WTC11 (cell line): ENCODE data around the gene MED15. TPM values are rescaled to one million over a fixed set of nuclear protein-coding genes. Genes with fewer than 3 reads are reported as not detected.

ENCODE experiments used
- ATAC-seq: fragments of 200-7000 bp; cut with Tn5 transposase; 2 replicates; pipeline ENCODE4 v1.10.0; 2021; ENCODE audit warnings: mild to moderate bottlenecking, moderate library complexity
- CTCF ChIA-PET: fragments of 300-600 bp; sonication (Branson Sonifier 250); formaldehyde crosslinking; loops from one replicate; lab custom pipeline; 2021; ENCODE audit warnings: antibody characterized with exemption; lab: Charles Lee
- POLR2A ChIA-PET: fragments of 350-600 bp; sonication (Branson Sonifier 250); formaldehyde crosslinking; loops from one replicate; lab custom pipeline; 2021; ENCODE audit warnings: antibody characterized with exemption; lab: Charles Lee
- DNase-seq: peaks from one replicate; pipeline ENCODE4 v3.0.0; 2021; ENCODE audit warnings: low spot score
- H3K27ac Mint-ChIP-seq: 2 replicates; pipeline ENCODE4 v1.8.0; 2021; ENCODE audit warnings: mixed read lengths
- H3K27me3 Mint-ChIP-seq: 2 replicates; pipeline ENCODE4 v1.8.0; 2021; ENCODE audit warnings: low read depth, mild to moderate bottlenecking, moderate library complexity, mixed read lengths
- H3K36me3 Mint-ChIP-seq: 2 replicates; pipeline ENCODE4 v1.8.0; 2021; ENCODE audit warnings: mixed read lengths
- H3K4me1 Mint-ChIP-seq: 2 replicates; pipeline ENCODE4 v1.8.0; 2022; ENCODE audit warnings: mixed read lengths
- H3K4me3 Mint-ChIP-seq: 2 replicates; pipeline ENCODE4 v1.8.0; 2021; ENCODE audit warnings: mild to moderate bottlenecking, moderate library complexity, mixed read lengths
- H3K9me3 Mint-ChIP-seq: 2 replicates; pipeline ENCODE4 v1.8.0; 2021; ENCODE audit warnings: mixed read lengths
- CREM ChIP-seq: sonication (generic); formaldehyde crosslinking; IDR thresholded peaks from 2 replicates; pipeline ENCODE4 v1.8.1; 2022; ENCODE audit warnings: mild to moderate bottlenecking, missing genetic modification reagents, moderate library complexity
- FOXJ3 ChIP-seq: sonication (generic); formaldehyde crosslinking; IDR thresholded peaks from 2 replicates; pipeline ENCODE4 v1.9.0; 2021; ENCODE audit warnings: missing genetic modification reagents, mild to moderate bottlenecking, borderline replicate concordance
- GABPB1 ChIP-seq: sonication (generic); formaldehyde crosslinking; IDR thresholded peaks from 2 replicates; pipeline ENCODE4 v1.8.1; 2023; ENCODE audit warnings: mild to moderate bottlenecking, missing genetic modification reagents
- GRHL2 ChIP-seq: fragments of 250-450 bp; sonication (Bioruptor Pico); IDR thresholded peaks from 2 replicates; pipeline ENCODE4 v1.8.0; 2022; ENCODE audit warnings: mild to moderate bottlenecking, moderate library complexity; ENCODE audit not compliant: insufficient replicate concordance, severe bottlenecking
- KAT7 ChIP-seq: sonication (generic); formaldehyde crosslinking; IDR thresholded peaks from 2 replicates; pipeline ENCODE4 v1.8.1; 2023; ENCODE audit warnings: missing genetic modification reagents, mild to moderate bottlenecking, borderline replicate concordance
- MYBL2 ChIP-seq: sonication (generic); formaldehyde crosslinking; IDR thresholded peaks from 2 replicates; pipeline ENCODE4 v1.8.1; 2023; ENCODE audit warnings: mild to moderate bottlenecking, moderate library complexity, missing genetic modification reagents
- NFATC4 ChIP-seq: fragments of 250-450 bp; sonication (Bioruptor Pico); IDR thresholded peaks from 2 replicates; pipeline ENCODE4 v1.9.0; 2021; ENCODE audit warnings: mild to moderate bottlenecking
- TEAD4 ChIP-seq: sonication (generic); formaldehyde crosslinking; IDR thresholded peaks from 2 replicates; pipeline ENCODE4 v1.8.0; 2022; ENCODE audit warnings: mild to moderate bottlenecking, missing genetic modification reagents
- ZNF396 ChIP-seq: fragments of 250-450 bp; sonication (Bioruptor Pico); IDR thresholded peaks from 2 replicates; pipeline ENCODE4 v1.8.0; 2021; ENCODE audit warnings: mild to moderate bottlenecking, moderate library complexity, borderline replicate concordance
- total RNA-seq: library from RNA; stranded (reverse); gene quantifications from 3 replicates; pipeline ENCODE4 v1.2.3, GENCODE V29; 2021
- TF ChIP-seq, protein P1 (sequence below): fragments of 250-450 bp; sonication (Bioruptor Pico); IDR thresholded peaks from 2 replicates; pipeline ENCODE4 v1.9.0; 2021; ENCODE audit warnings: mild to moderate bottlenecking
- TF ChIP-seq, protein P2 (sequence below): sonication (generic); formaldehyde crosslinking; IDR thresholded peaks from 2 replicates; pipeline ENCODE4 v1.8.0; 2022; ENCODE audit warnings: mild to moderate bottlenecking, missing genetic modification reagents
- TF ChIP-seq, protein P3 (sequence below): sonication (generic); formaldehyde crosslinking; IDR thresholded peaks from 2 replicates; pipeline ENCODE4 v1.8.1; 2022; ENCODE audit warnings: low read depth, mild to moderate bottlenecking, moderate library complexity, missing genetic modification reagents, borderline replicate concordance
- TF ChIP-seq, protein P4 (sequence below): fragments of 250-450 bp; sonication (Bioruptor Pico); IDR thresholded peaks from 2 replicates; pipeline ENCODE4 v1.8.0; 2021; ENCODE audit warnings: mild to moderate bottlenecking
- TF ChIP-seq, protein P5 (sequence below): fragments of 200-600 bp; IDR thresholded peaks from 2 replicates; pipeline ENCODE4 v1.8.0; 2022; ENCODE audit warnings: antibody characterized with exemption
- TF ChIP-seq, protein P6 (sequence below): sonication (generic); formaldehyde crosslinking; IDR thresholded peaks from 2 replicates; pipeline ENCODE4 v1.8.0; 2023; ENCODE audit warnings: mild to moderate bottlenecking, missing genetic modification reagents
- TF ChIP-seq, protein P7 (sequence below): sonication (generic); formaldehyde crosslinking; conservative IDR thresholded peaks from 2 replicates; pipeline ENCODE4 v1.8.1; 2023; ENCODE audit warnings: mild to moderate bottlenecking, low read depth, missing genetic modification reagents, moderate library complexity
- TF ChIP-seq, protein P8 (sequence below): sonication (generic); formaldehyde crosslinking; IDR thresholded peaks from 2 replicates; pipeline ENCODE4 v1.8.0; 2023; ENCODE audit warnings: missing genetic modification reagents

Gene MED15
- total RNA-seq, 1 experiment from 2014 or later, result 67.7 TPM

DNA sequence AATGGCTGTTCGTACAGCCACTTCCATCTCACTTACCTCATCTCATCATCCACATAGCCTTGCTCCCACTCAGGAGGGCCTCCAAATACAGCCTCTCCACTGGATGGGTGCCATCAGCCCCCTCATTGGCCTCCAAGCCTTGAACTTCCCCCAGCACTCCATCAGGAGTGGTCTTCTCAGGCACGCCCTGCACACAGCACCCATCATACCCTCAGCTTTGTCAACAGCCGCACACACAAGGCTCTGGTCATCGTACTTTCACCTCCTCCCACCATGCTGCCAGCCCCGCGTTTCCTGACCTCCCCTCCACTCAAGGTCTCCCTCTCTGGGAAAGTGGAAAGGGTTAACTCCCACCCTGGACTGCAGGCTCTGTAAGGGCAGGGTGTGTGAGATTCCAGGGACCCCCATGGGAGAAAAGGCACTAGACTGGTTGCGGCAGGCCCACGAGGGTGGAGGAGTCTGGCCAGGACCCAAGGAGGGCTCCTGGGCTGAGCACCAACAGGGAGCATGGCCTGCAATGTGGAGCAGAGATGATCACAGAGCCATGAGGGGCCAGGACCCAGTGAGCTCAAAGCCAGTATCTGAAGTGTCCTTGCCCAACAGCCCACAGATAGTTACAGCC, 48.8 kb upstream of the MED15 start (continued):
- TF ChIP-seq, protein P1, sequence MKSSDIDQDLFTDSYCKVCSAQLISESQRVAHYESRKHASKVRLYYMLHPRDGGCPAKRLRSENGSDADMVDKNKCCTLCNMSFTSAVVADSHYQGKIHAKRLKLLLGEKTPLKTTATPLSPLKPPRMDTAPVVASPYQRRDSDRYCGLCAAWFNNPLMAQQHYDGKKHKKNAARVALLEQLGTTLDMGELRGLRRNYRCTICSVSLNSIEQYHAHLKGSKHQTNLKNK (CRISPR knock-in tag), result no peak
- TF ChIP-seq TEAD4 (CRISPR knock-in tag), result no peak
- TF ChIP-seq GRHL2 (CRISPR knock-in tag), result no peak
- TF ChIP-seq ZNF396 (CRISPR knock-in tag), result no peak
- TF ChIP-seq, protein P2, sequence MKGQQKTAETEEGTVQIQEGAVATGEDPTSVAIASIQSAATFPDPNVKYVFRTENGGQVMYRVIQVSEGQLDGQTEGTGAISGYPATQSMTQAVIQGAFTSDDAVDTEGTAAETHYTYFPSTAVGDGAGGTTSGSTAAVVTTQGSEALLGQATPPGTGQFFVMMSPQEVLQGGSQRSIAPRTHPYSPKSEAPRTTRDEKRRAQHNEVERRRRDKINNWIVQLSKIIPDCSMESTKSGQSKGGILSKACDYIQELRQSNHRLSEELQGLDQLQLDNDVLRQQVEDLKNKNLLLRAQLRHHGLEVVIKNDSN (CRISPR knock-in tag), result no peak
- TF ChIP-seq, protein P3, sequence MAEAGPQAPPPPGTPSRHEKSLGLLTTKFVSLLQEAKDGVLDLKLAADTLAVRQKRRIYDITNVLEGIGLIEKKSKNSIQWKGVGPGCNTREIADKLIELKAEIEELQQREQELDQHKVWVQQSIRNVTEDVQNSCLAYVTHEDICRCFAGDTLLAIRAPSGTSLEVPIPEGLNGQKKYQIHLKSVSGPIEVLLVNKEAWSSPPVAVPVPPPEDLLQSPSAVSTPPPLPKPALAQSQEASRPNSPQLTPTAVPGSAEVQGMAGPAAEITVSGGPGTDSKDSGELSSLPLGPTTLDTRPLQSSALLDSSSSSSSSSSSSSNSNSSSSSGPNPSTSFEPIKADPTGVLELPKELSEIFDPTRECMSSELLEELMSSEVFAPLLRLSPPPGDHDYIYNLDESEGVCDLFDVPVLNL, result no peak

DNA sequence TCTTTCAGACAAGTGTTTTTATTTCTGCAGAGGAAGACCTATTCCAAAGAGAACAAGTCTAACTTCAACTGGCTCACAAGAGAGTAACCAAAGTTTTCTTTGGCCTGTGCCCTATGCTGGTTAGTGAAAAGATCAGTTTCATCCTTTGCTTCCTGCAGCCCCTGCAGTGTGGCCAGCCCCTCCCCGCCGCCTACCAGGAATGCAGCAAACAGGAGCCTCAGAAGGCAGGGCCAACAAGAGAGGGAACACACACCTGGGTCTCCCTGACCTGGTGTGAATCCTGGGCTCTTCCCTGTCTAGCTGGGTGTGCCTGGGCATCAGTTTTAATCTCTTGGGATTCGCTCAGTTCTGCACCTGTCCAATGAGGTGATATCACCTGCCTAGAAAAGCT, 48.3 kb upstream of the MED15 start:
- H3K27ac Mint-ChIP-seq, result no peak overlapping the region
- peak; percentile 33; the same call in 1 of the 2 replicates for ATAC-seq

More for the DNA sequence above, 48.3 kb upstream of the MED15 start:
- H3K36me3 Mint-ChIP-seq, result no peaks in the 10 kb centered on the region
- H3K27me3 Mint-ChIP-seq, result no peaks in the 10 kb centered on the region
- no peaks in the 10 kb centered on the region for H3K9me3 Mint-ChIP-seq
- CTCF ChIA-PET, result interaction anchor here (0.7 to 1.0 kb wide), 2 partner anchors 21 to 41 kb away, joined by 4 to 7 read pairs; no protein-coding TSS in a partner anchor
- H3K4me1 Mint-ChIP-seq, result peaks cover 30% of the 10 kb centered on the region
- TF ChIP-seq, protein P4, sequence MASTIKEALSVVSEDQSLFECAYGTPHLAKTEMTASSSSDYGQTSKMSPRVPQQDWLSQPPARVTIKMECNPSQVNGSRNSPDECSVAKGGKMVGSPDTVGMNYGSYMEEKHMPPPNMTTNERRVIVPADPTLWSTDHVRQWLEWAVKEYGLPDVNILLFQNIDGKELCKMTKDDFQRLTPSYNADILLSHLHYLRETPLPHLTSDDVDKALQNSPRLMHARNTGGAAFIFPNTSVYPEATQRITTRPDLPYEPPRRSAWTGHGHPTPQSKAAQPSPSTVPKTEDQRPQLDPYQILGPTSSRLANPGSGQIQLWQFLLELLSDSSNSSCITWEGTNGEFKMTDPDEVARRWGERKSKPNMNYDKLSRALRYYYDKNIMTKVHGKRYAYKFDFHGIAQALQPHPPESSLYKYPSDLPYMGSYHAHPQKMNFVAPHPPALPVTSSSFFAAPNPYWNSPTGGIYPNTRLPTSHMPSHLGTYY, result no peak
- TF ChIP-seq CREM (no peak), NFATC4 (CRISPR knock-in tag) (no peak), KAT7 (CRISPR knock-in tag) (no peak), MYBL2 (no peak), GABPB1 (CRISPR knock-in tag) (no peak), FOXJ3 (CRISPR knock-in tag) (no peak)
- TF ChIP-seq, protein P5, sequence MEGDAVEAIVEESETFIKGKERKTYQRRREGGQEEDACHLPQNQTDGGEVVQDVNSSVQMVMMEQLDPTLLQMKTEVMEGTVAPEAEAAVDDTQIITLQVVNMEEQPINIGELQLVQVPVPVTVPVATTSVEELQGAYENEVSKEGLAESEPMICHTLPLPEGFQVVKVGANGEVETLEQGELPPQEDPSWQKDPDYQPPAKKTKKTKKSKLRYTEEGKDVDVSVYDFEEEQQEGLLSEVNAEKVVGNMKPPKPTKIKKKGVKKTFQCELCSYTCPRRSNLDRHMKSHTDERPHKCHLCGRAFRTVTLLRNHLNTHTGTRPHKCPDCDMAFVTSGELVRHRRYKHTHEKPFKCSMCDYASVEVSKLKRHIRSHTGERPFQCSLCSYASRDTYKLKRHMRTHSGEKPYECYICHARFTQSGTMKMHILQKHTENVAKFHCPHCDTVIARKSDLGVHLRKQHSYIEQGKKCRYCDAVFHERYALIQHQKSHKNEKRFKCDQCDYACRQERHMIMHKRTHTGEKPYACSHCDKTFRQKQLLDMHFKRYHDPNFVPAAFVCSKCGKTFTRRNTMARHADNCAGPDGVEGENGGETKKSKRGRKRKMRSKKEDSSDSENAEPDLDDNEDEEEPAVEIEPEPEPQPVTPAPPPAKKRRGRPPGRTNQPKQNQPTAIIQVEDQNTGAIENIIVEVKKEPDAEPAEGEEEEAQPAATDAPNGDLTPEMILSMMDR, result no peak
- TF ChIP-seq, protein P6, sequence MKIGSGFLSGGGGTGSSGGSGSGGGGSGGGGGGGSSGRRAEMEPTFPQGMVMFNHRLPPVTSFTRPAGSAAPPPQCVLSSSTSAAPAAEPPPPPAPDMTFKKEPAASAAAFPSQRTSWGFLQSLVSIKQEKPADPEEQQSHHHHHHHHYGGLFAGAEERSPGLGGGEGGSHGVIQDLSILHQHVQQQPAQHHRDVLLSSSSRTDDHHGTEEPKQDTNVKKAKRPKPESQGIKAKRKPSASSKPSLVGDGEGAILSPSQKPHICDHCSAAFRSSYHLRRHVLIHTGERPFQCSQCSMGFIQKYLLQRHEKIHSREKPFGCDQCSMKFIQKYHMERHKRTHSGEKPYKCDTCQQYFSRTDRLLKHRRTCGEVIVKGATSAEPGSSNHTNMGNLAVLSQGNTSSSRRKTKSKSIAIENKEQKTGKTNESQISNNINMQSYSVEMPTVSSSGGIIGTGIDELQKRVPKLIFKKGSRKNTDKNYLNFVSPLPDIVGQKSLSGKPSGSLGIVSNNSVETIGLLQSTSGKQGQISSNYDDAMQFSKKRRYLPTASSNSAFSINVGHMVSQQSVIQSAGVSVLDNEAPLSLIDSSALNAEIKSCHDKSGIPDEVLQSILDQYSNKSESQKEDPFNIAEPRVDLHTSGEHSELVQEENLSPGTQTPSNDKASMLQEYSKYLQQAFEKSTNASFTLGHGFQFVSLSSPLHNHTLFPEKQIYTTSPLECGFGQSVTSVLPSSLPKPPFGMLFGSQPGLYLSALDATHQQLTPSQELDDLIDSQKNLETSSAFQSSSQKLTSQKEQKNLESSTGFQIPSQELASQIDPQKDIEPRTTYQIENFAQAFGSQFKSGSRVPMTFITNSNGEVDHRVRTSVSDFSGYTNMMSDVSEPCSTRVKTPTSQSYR, result no peak
- TF ChIP-seq, protein P7, sequence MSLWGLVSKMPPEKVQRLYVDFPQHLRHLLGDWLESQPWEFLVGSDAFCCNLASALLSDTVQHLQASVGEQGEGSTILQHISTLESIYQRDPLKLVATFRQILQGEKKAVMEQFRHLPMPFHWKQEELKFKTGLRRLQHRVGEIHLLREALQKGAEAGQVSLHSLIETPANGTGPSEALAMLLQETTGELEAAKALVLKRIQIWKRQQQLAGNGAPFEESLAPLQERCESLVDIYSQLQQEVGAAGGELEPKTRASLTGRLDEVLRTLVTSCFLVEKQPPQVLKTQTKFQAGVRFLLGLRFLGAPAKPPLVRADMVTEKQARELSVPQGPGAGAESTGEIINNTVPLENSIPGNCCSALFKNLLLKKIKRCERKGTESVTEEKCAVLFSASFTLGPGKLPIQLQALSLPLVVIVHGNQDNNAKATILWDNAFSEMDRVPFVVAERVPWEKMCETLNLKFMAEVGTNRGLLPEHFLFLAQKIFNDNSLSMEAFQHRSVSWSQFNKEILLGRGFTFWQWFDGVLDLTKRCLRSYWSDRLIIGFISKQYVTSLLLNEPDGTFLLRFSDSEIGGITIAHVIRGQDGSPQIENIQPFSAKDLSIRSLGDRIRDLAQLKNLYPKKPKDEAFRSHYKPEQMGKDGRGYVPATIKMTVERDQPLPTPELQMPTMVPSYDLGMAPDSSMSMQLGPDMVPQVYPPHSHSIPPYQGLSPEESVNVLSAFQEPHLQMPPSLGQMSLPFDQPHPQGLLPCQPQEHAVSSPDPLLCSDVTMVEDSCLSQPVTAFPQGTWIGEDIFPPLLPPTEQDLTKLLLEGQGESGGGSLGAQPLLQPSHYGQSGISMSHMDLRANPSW (CRISPR knock-in tag), result no peak
- TF ChIP-seq, protein P8, sequence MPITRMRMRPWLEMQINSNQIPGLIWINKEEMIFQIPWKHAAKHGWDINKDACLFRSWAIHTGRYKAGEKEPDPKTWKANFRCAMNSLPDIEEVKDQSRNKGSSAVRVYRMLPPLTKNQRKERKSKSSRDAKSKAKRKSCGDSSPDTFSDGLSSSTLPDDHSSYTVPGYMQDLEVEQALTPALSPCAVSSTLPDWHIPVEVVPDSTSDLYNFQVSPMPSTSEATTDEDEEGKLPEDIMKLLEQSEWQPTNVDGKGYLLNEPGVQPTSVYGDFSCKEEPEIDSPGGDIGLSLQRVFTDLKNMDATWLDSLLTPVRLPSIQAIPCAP, result no peak
- POLR2A ChIA-PET, result no interaction called here
- peak; percentile 28 for DNase-seq
- H3K4me3 Mint-ChIP-seq, result no peak overlapping the region
